BE2C (cell line): ENCODE results near the gene GPATCH1.

Source experiments
- DNase-seq: peaks from one replicate; pipeline ENCODE4 v3.0.0-alpha.2; 2020
- H3K27me3 ChIP-seq: fragments of 250-450 bp; sonication (Bioruptor Pico); 2 replicates; pipeline ENCODE4 v1.5.1; 2020; ENCODE audit warnings: mild to moderate bottlenecking
- H3K36me3 ChIP-seq: fragments of 250-450 bp; sonication (Bioruptor Pico); 2 replicates; pipeline ENCODE4 v1.5.1; 2020; ENCODE audit warnings: mild to moderate bottlenecking
- H3K4me1 ChIP-seq: fragments of 250-450 bp; sonication (Bioruptor Pico); 2 replicates; pipeline ENCODE4 v1.5.1; 2020
- H3K4me3 ChIP-seq: 2 replicates; pipeline ENCODE4 v1.5.1; 2011; ENCODE audit warnings: low read depth, low read length
- H3K9me3 ChIP-seq: fragments of 250-450 bp; sonication (Bioruptor Pico); 2 replicates; pipeline ENCODE4 v1.5.1; 2020
- TF ChIP-seq, protein P1 (sequence below): IDR thresholded peaks from 2 replicates; pipeline ENCODE4 v1.5.1; 2012; ENCODE audit warnings: mild to moderate bottlenecking, low read depth, low read length

GPATCH1 gene

GRCh38 chr19:33132021-33132420 is 51.0 kb downstream of the GPATCH1 start, which contains the start of gene WDR88:
WDR88 (plus strand) TSS chr19:33132114; CDS start chr19:33132170, 56 bp downstream.
- Histone ChIP-seq H3K9me3 (no peaks in the 10 kb centered on the region), H3K4me3 (no peak within 1 kb of the TSS), H3K4me1 (peaks cover 6% of the 10 kb centered on the region; the same call in 1 of the 2 replicates), H3K36me3 (peaks cover 7% of the 10 kb centered on the region), H3K27me3 (no peaks in the 10 kb centered on the region)
- TF ChIP-seq, protein P1, sequence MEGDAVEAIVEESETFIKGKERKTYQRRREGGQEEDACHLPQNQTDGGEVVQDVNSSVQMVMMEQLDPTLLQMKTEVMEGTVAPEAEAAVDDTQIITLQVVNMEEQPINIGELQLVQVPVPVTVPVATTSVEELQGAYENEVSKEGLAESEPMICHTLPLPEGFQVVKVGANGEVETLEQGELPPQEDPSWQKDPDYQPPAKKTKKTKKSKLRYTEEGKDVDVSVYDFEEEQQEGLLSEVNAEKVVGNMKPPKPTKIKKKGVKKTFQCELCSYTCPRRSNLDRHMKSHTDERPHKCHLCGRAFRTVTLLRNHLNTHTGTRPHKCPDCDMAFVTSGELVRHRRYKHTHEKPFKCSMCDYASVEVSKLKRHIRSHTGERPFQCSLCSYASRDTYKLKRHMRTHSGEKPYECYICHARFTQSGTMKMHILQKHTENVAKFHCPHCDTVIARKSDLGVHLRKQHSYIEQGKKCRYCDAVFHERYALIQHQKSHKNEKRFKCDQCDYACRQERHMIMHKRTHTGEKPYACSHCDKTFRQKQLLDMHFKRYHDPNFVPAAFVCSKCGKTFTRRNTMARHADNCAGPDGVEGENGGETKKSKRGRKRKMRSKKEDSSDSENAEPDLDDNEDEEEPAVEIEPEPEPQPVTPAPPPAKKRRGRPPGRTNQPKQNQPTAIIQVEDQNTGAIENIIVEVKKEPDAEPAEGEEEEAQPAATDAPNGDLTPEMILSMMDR, result no peak
- no peak for DNase-seq

DNA sequence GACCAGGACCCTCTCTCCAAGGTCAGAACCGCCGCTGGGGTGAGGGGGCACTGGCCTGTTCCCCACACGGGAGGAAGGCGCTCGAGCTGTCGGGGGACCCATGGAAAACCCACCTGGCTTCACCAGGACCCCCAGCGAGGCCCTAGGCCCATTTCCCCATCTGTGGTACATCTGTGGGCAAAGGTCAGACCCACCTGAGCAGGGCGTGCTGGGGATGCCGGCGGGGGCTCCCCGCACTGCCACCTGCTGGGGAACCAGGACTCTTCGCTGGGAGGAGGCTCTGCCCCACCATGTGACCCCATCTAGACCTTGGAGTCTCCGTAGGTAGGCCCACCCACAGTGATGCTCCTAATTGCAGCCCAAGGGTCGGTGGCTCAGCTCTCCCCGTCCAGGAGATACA is 51.4 kb downstream of the GPATCH1 start:
- TF ChIP-seq, protein P1, result peak; percentile 28; the same call in 1 of the 2 replicates
- Histone ChIP-seq H3K36me3 (peaks cover 7% of the 10 kb centered on the region), H3K27me3 (no peaks in the 10 kb centered on the region)

DNA sequence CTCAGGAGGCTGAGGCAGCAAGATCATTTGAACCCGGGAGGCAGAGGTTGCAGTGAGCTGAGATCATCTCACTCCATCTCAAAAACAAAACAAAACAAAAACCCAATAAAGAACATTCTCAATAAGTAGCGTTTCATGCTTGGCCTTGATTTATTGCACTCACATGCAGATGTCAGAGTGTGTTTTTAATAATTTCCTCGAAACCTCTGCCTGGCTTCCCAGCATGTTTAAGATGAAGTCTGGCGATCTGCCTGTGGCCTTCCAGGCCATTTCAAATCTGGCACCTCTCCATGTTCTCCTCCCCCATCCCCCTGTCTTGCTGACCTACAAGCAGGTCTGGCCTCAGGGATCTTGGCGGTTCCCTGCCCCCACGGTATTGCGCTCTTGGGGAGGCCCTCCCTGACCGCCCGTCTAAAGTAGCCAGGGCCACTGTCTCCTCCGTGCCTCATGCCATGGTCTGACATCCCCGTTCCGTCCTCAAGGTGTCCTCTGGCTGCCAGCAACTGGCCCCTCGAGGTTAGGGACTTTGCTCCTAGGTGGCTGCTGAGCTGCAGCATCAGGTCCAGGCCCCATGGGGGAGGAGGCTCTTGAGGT is 52.6 kb downstream of the GPATCH1 start:
- TF ChIP-seq, protein P1, result peak; percentile 16; the same call in 1 of the 2 replicates
- Histone ChIP-seq H3K9me3 (no peaks in the 10 kb centered on the region), H3K4me3 (peak overlapping the region; percentile 19; the same call in 1 of the 2 replicates), H3K36me3 (peaks cover 4% of the 10 kb centered on the region), H3K27me3 (no peaks in the 10 kb centered on the region), H3K4me1 (peaks cover 6% of the 10 kb centered on the region; the same call in 1 of the 2 replicates)
- DNase-seq, result peak; percentile 74

More for the DNA sequence above, 51.4 kb downstream of the GPATCH1 start:
- no peak overlapping the region for H3K4me3 ChIP-seq
- peaks cover 6% of the 10 kb centered on the region; the same call in 1 of the 2 replicates for H3K4me1 ChIP-seq
- H3K9me3 ChIP-seq, result no peaks in the 10 kb centered on the region
- DNase-seq, result no peak

DNA sequence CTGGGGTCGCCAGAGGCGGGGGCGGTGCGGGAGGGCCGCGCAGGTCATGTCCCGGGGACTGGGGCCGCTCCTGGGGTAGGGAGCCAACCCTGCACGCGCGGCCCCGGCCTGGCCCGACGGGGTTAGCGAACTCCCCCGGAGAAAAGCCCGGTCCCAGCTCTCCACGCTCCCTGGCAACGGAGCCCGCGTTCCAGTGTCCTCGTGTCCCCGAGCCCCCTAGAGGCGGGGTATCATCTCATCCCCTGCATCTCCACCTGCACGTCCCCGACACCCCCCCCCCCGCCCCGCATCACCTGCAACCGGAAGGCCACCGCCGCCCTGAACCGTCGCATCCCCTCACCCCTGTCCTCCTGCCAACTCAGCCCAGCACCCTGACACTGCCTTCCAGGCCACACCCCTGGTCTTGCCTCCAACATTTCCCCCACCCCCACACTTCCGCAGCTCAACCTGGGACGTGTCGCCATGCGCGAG is 53.6 kb downstream of the GPATCH1 start:
- no peak overlapping the region for H3K4me3 ChIP-seq
- peaks cover 6% of the 10 kb centered on the region; the same call in 1 of the 2 replicates for H3K4me1 ChIP-seq
- no peaks in the 10 kb centered on the region for H3K27me3 ChIP-seq
- no peaks in the 10 kb centered on the region for H3K9me3 ChIP-seq
- DNase-seq, result no peak
- TF ChIP-seq, protein P1, result no peak
- H3K36me3 ChIP-seq, result no peaks in the 10 kb centered on the region; the same call in 1 of the 2 replicates

GRCh38 chr19:33139165-33139564 is 58.2 kb downstream of the GPATCH1 start:
- Histone ChIP-seq H3K27me3 (no peaks in the 10 kb centered on the region), H3K4me1 (no peaks in the 10 kb centered on the region; the same call in 1 of the 2 replicates), H3K4me3 (no peak overlapping the region), H3K9me3 (no peaks in the 10 kb centered on the region), H3K36me3 (no peaks in the 10 kb centered on the region)
- TF ChIP-seq, protein P1, result no peak
- DNase-seq, result no peak

- H3K27me3 ChIP-seq, result no peaks in the 10 kb centered on the region
- no peaks in the 10 kb centered on the region for H3K9me3 ChIP-seq
- TF ChIP-seq, protein P1, result peak; percentile 96
- no peak overlapping the region for H3K4me3 ChIP-seq
- peak; percentile 71 for DNase-seq
- no peaks in the 10 kb centered on the region for H3K36me3 ChIP-seq
- H3K4me1 ChIP-seq, result no peaks in the 10 kb centered on the region; the same call in 1 of the 2 replicates
These were observed 63.0 kb downstream of the GPATCH1 start for GRCh38 chr19:33143897-33144405.
